WTC11 (cell line): ENCODE measurements around the gene IGFBP5.

Experiments
- ATF6 ChIP-seq: sonication (generic); formaldehyde crosslinking; IDR thresholded peaks from 2 replicates; pipeline ENCODE4 v1.8.1; 2023; ENCODE audit warnings: mild to moderate bottlenecking, missing genetic modification reagents
- CREM ChIP-seq: sonication (generic); formaldehyde crosslinking; IDR thresholded peaks from 2 replicates; pipeline ENCODE4 v1.8.1; 2022; ENCODE audit warnings: mild to moderate bottlenecking, missing genetic modification reagents, moderate library complexity
- CTCF ChIP-seq: fragments of 200-600 bp; IDR thresholded peaks from 2 replicates; pipeline ENCODE4 v1.8.0; 2022; ENCODE audit warnings: antibody characterized with exemption
- ESRRA ChIP-seq: sonication (generic); formaldehyde crosslinking; IDR thresholded peaks from 2 replicates; pipeline ENCODE4 v1.8.1; 2022; ENCODE audit warnings: mild to moderate bottlenecking, missing genetic modification reagents, borderline replicate concordance
- NR1H2 ChIP-seq: sonication (generic); formaldehyde crosslinking; IDR thresholded peaks from 2 replicates; pipeline ENCODE4 v1.9.0; 2021; ENCODE audit warnings: mild to moderate bottlenecking, moderate library complexity, missing genetic modification reagents
- TCF7 ChIP-seq: sonication (generic); formaldehyde crosslinking; IDR thresholded peaks from 2 replicates; pipeline ENCODE4 v1.8.0; 2022; ENCODE audit warnings: mild to moderate bottlenecking, low read depth, missing genetic modification reagents, moderate library complexity
- USF1 ChIP-seq: sonication (generic); formaldehyde crosslinking; IDR thresholded peaks from 2 replicates; pipeline ENCODE4 v1.8.0; 2022; ENCODE audit warnings: mild to moderate bottlenecking, missing genetic modification reagents
- USF2 ChIP-seq: sonication (generic); formaldehyde crosslinking; IDR thresholded peaks from 2 replicates; pipeline ENCODE4 v1.8.1; 2023; ENCODE audit warnings: mild to moderate bottlenecking, missing genetic modification reagents, moderate library complexity
- ZBTB43 ChIP-seq: sonication (generic); formaldehyde crosslinking; IDR thresholded peaks from 2 replicates; pipeline ENCODE4 v1.8.1; 2023; ENCODE audit warnings: mild to moderate bottlenecking, missing genetic modification reagents

- no peak for TF ChIP-seq NR1H2
- TF ChIP-seq ATF6 (CRISPR knock-in tag) = no peak
- TF ChIP-seq USF1 = no peak
- TF ChIP-seq USF2 (CRISPR knock-in tag) = 0 out of 2 replicates have a peak, but pooled peaks have one; percentile 18
- TF ChIP-seq TCF7 (CRISPR knock-in tag) = no peak
- no peak for TF ChIP-seq CTCF
- TF ChIP-seq ESRRA (CRISPR knock-in tag) = no peak
- no peak for TF ChIP-seq ZBTB43
- TF ChIP-seq CREM (CRISPR knock-in tag) = no peak
These were observed 17.8 kb downstream of the IGFBP5 start for GRCh38 chr2:216677439-216678097.
